Prostate gland (tissue), 2 donors: Measurements from ENCODE around the gene SHC4. TPM values are rescaled to one million over a fixed set of nuclear protein-coding genes. Genes with fewer than 3 reads are reported as not detected.

ENCODE experiments used
- DNase-seq: peaks from one replicate; pipeline ENCODE4 v3.0.0-alpha.2; 2019; ENCODE audit warnings: low spot score
- H3K27ac ChIP-seq, 2 donors: fragments of 200-600 bp; sonication (generic); 2 replicates each; pipeline ENCODE4 v1.5.1; 2017 to 2019
- H3K27me3 ChIP-seq: fragments of 200-600 bp; sonication (generic); replicated peaks from 2 replicates; pipeline ENCODE4 v1.5.1; 2019; ENCODE audit not compliant: insufficient read depth
- H3K36me3 ChIP-seq, 2 donors: fragments of 200-600 bp; sonication (generic); 1 replicate in 1 of 2; 2 replicates in 1 of 2; pipeline versions ENCODE4 v1.5.1 to v1.8.1; 2017 to 2019
- H3K4me1 ChIP-seq: fragments of 200-600 bp; sonication (generic); replicated peaks from 2 replicates; pipeline ENCODE4 v1.5.1; 2019
- H3K4me3 ChIP-seq, 2 donors: fragments of 200-600 bp; sonication (generic); 2 replicates each; pipeline ENCODE4 v1.5.1; 2017 to 2019
- H3K9me3 ChIP-seq: fragments of 200-600 bp; sonication (generic); 2 replicates; pipeline ENCODE4 v1.5.1; 2017
- CTCF ChIP-seq, 4 experiments: fragments of 200-600 bp in 2 of 4; fragments of 450-650 bp in 2 of 4; sonication (generic) in 2 of 4; IDR thresholded peaks; 1 replicate in 3 of 4; 2 replicates in 1 of 4; pipeline ENCODE4 v1.5.1; 2016 to 2019; ENCODE audit warnings: antibody characterized with exemption in 4 of 4, mild to moderate bottlenecking in 2 of 4, moderate library complexity in 2 of 4
- POLR2A ChIP-seq: fragments of 450-650 bp; IDR thresholded peaks from one replicate; pipeline ENCODE4 v1.6.1; 2016; ENCODE audit warnings: antibody characterized with exemption, mild to moderate bottlenecking
- POLR2AphosphoS5 ChIP-seq: sonication (generic); formaldehyde crosslinking; IDR thresholded peaks from one replicate; pipeline ENCODE4 v1.6.1; 2017; ENCODE audit warnings: antibody characterized with exemption
- WGBS: methylation state at CpG from one replicate; pipeline ENCODE4 v1.1.5; 2018; 5-methylcytosine and 5-hydroxymethylcytosine counted together
- intact Hi-C: fragments of 100-400 bp; cut with DNase I; formaldehyde crosslinking; loops from one replicate; pipeline ENCODE4 v1.14.2; 2022
- total RNA-seq, 2 donors: library from RNA; depleted of rRNA; stranded (reverse); fragments of >200 nt; gene quantifications; one replicate each; pipeline ENCODE4 v1.1.0, GENCODE V29; 2016

The SHC4 gene
- total RNA-seq, 2 donors from 2014 or later: 0.27 to 45.0 TPM

- no peak for DNase-seq
- Histone ChIP-seq H3K36me3 (no peaks in the 10 kb centered on the region), H3K4me3 (no peak overlapping the region), H3K9me3 (no peaks in the 10 kb centered on the region), H3K27ac (no peak overlapping the region), H3K27me3 (no peaks in the 10 kb centered on the region), H3K4me1 (no peaks in the 10 kb centered on the region)
- TF ChIP-seq CTCF (IDR thresholded peaks at IDR 0.05) (no peak), POLR2A (no peak), POLR2AphosphoS5 (no peak)
- intact Hi-C loops: no loop called here
- 89% methylated on average over 3 of the region's 3 CpGs for WGBS
These were observed 7.8 kb downstream of the SHC4 start for GRCh38 chr15:48955967-48956366.

DNA sequence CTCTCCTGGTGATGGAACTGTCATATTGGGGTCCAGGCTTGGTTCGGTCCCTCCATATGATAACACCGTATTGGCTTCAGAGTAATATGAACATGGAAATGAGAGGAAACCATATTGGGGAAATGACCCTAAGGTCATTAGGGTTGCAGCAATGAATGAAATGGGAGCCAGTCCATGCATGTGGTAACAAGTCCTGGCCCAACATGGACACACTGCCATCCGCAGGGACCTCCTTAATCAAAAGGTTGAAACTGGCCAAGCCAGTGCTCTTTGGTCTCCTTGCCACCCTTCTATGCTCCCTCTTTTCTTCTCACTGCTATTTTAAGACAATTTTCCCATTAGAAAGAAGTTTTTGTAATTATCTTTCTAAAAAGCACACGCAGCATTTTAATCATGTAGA is 8.3 kb downstream of the SHC4 start:
- TF ChIP-seq POLR2A (no peak), POLR2AphosphoS5 (no peak), CTCF (IDR thresholded peaks at IDR 0.05) (no peak)
- DNase-seq: no peak
- Histone ChIP-seq H3K4me3 (no peak overlapping the region), H3K36me3 (no peaks in the 10 kb centered on the region), H3K27me3 (no peaks in the 10 kb centered on the region), H3K9me3 (no peaks in the 10 kb centered on the region), H3K27ac (no peak overlapping the region), H3K4me1 (no peaks in the 10 kb centered on the region)
- 85% methylated on average over 4 of the region's 4 CpGs for WGBS
- intact Hi-C loops: no loop called here

- Histone ChIP-seq H3K27me3 (no peaks in the 10 kb centered on the region), H3K4me3 (no peak overlapping the region), H3K36me3 (no peaks in the 10 kb centered on the region), H3K9me3 (no peaks in the 10 kb centered on the region), H3K4me1 (no peaks in the 10 kb centered on the region), H3K27ac (no peak overlapping the region)
- TF ChIP-seq CTCF (IDR thresholded peaks at IDR 0.05) (no peak), POLR2AphosphoS5 (no peak), POLR2A (no peak)
- intact Hi-C loops: no loop called here
- WGBS: 46% methylated on average over 5 of the region's 5 CpGs
- no peak for DNase-seq
These were observed 9.2 kb downstream of the SHC4 start for GRCh38 chr15:48954538-48954937.

- Histone ChIP-seq H3K4me3 (no peak overlapping the region), H3K4me1 (no peaks in the 10 kb centered on the region), H3K9me3 (no peaks in the 10 kb centered on the region), H3K27ac (no peak overlapping the region), H3K36me3 (no peaks in the 10 kb centered on the region), H3K27me3 (no peaks in the 10 kb centered on the region)
- intact Hi-C loops: no loop called here
- WGBS: 75% methylated on average over 1 of the region's 1 CpG
- DNase-seq: no peak
- TF ChIP-seq CTCF (IDR thresholded peaks at IDR 0.05) (no peak), POLR2A (no peak), POLR2AphosphoS5 (no peak)
These were observed 16.9 kb downstream of the SHC4 start for GRCh38 chr15:48946840-48947187.

DNA sequence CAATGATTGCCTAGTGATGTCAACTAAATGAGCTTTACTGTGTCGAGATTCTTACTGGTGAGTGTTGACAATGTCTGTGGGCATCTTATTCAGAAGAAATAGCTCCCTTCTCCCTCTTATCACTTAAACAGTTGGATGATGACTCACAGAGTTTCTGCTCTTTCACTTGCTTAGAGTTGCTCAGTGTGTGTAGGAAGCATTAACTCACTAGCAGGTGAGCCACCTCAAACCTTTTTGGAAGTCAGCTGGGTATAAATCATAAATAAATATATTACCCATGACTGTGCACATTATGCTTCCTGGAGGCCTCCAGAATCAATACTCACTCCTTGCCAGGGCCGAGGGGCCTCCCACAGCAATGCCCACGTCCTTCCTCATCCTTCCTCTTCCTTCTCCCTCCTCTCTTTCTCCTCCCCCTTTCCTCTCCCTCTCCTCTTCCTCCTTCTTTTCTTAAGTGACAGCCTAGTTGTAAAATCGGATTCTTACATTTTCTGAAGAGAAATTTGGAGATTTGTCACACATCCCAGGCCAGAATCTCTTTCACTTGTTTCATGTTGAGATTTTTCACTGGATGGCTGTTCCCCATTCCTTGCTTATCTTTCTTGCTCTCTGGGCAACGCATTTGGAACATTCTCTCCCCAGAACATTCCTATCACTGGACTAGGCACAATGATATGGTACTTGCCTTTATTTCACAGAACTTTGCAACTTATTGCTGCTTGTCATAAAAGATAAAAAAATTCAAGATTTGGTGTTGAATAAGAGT is 17.5 kb downstream of the SHC4 start:
- Histone ChIP-seq H3K27me3 (no peaks in the 10 kb centered on the region), H3K4me3 (no peak overlapping the region), H3K27ac (no peak overlapping the region), H3K36me3 (no peaks in the 10 kb centered on the region), H3K9me3 (no peaks in the 10 kb centered on the region), H3K4me1 (no peaks in the 10 kb centered on the region)
- WGBS: 46% methylated on average over 5 of the region's 5 CpGs
- TF ChIP-seq CTCF (IDR thresholded peaks at IDR 0.05) (no peak), POLR2AphosphoS5 (no peak), POLR2A (no peak)
- intact Hi-C loops: no loop called here
- no peak for DNase-seq
